PC-3 (cell line): ENCODE measurements around the gene TTLL9. TPM values are rescaled to one million over a fixed set of nuclear protein-coding genes. Genes with fewer than 3 reads are reported as not detected.

ENCODE experiments used
- ATAC-seq: fragments of 200-7000 bp; cut with Tn5 transposase; 2 replicates; pipeline ENCODE4 v1.9.1; 2020; ENCODE audit warnings: mild to moderate bottlenecking, moderate library complexity
- BruUV-seq: library from RNA; stranded (reverse); fragments of 400-500 nt; replicated peaks from 2 replicates; lab custom pipeline; 2021; lab: Mats Ljungman, UMichigan
- CTCF ChIA-PET: fragments of 300-600 bp; sonication (Branson Sonifier 250); formaldehyde crosslinking; loops from one replicate; lab custom pipeline; 2022; ENCODE audit warnings: antibody characterized with exemption; lab: Charles Lee
- POLR2A ChIA-PET: fragments of 300-600 bp; sonication (Branson Sonifier 250); formaldehyde crosslinking; loops from one replicate; lab custom pipeline; 2022; ENCODE audit warnings: antibody characterized with exemption; ENCODE audit not compliant: unreplicated experiment; lab: Charles Lee
- DNase-seq: peaks from one replicate; pipeline ENCODE4 v3.0.0-alpha.2; 2015
- H2AFZ ChIP-seq: fragments of 300-600 bp; sonication (generic); 2 replicates; pipeline ENCODE4 v1.6.0; 2016; ENCODE audit warnings: antibody characterized with exemption, low read length
- H3F3A ChIP-seq: fragments of 300-600 bp; sonication (generic); one replicate; pipeline ENCODE4 v1.6.0; 2017; ENCODE audit warnings: antibody characterized with exemption, low read length, control low read depth, mild to moderate bottlenecking; ENCODE audit not compliant: unreplicated experiment
- H3K27ac ChIP-seq: fragments of 300-600 bp; sonication (generic); 2 replicates; pipeline ENCODE4 v1.5.1; 2016; ENCODE audit warnings: mild to moderate bottlenecking, low read length
- H3K27me3 ChIP-seq: fragments of 300-600 bp; sonication (generic); 2 replicates; pipeline ENCODE4 v1.6.1; 2016; ENCODE audit warnings: low read length, mixed read lengths
- H3K36me3 ChIP-seq: fragments of 300-600 bp; sonication (generic); 2 replicates; pipeline ENCODE4 v1.6.1; 2016; ENCODE audit warnings: low read depth, mixed run types, low read length, mixed read lengths
- H3K4me1 ChIP-seq: fragments of 300-600 bp; sonication (generic); 2 replicates; pipeline ENCODE4 v1.5.1; 2016; ENCODE audit warnings: low read length; ENCODE audit not compliant: insufficient read depth
- H3K4me2 ChIP-seq: fragments of 300-600 bp; sonication (generic); 2 replicates; pipeline ENCODE4 v1.6.0; 2016; ENCODE audit warnings: low read length
- H3K4me3 ChIP-seq: fragments of 300-600 bp; sonication (generic); 2 replicates; pipeline ENCODE4 v1.5.1; 2016; ENCODE audit warnings: mild to moderate bottlenecking, low read length, mixed read lengths
- H3K79me2 ChIP-seq: fragments of 300-600 bp; sonication (generic); 2 replicates; pipeline ENCODE4 v1.6.1; 2017; ENCODE audit warnings: low read length, mixed read lengths
- H3K9ac ChIP-seq: fragments of 300-600 bp; sonication (generic); 2 replicates; pipeline ENCODE4 v1.6.0; 2016; ENCODE audit warnings: mild to moderate bottlenecking, low read length
- H3K9me2 ChIP-seq: fragments of 300-600 bp; sonication (generic); replicated peaks from 2 replicates; pipeline ENCODE4 v1.6.1; 2016; ENCODE audit warnings: mixed run types, low read length, mixed read lengths
- H3K9me3 ChIP-seq: fragments of 300-600 bp; sonication (generic); 2 replicates; pipeline ENCODE4 v1.6.1; 2016; ENCODE audit warnings: low read length, mixed read lengths
- H4K20me1 ChIP-seq: fragments of 300-600 bp; sonication (generic); 2 replicates; pipeline ENCODE4 v1.6.1; 2016; ENCODE audit warnings: low read length, mixed read lengths
- CTCF ChIP-seq: fragments of 300-600 bp; sonication (generic); conservative IDR thresholded peaks from 2 replicates; pipeline ENCODE4 v1.5.1; 2017; ENCODE audit warnings: antibody characterized with exemption, low read depth, mild to moderate bottlenecking, low read length
- EZH2 ChIP-seq: fragments of 300-600 bp; sonication (generic); IDR thresholded peaks from one replicate; pipeline ENCODE4 v1.6.1; 2017; ENCODE audit warnings: antibody characterized with exemption, mild to moderate bottlenecking, low read length; ENCODE audit not compliant: unreplicated experiment
- EZH2phosphoT487 ChIP-seq: fragments of 300-600 bp; sonication (generic); IDR thresholded peaks from 2 replicates; pipeline ENCODE4 v1.6.1; 2018; ENCODE audit warnings: mild to moderate bottlenecking, antibody characterized with exemption, low read length, borderline replicate concordance
- intact Hi-C: fragments of 100-400 bp; cut with micrococcal nuclease; formaldehyde crosslinking; loops from 2 replicates; pipeline ENCODE4 v1.9.0; 2023
- total RNA-seq: library from RNA; depleted of rRNA; stranded (reverse); fragments of >200 nt; gene quantifications from 2 replicates; pipeline ENCODE4 v1.2.3, GENCODE V29; 2014

TTLL9 gene
- total RNA-seq, 1 experiment from 2014 or later, result not detected

GRCh38 chr20:31875671-31876070 lies 5.2 kb downstream of the TTLL9 start:
- peaks cover 6% of the 10 kb centered on the region; the same call in 1 of the 2 replicates for H3K9me3 ChIP-seq
- 0 out of 2 replicates have a peak, but pooled peaks cover 9% of the 10 kb centered on the region for H3K4me1 ChIP-seq
- H2AFZ ChIP-seq, result no peak overlapping the region
- no peaks in the 10 kb centered on the region for H3F3A ChIP-seq
- H3K27me3 ChIP-seq, result peaks cover 27% of the 10 kb centered on the region
- TF ChIP-seq EZH2, result no peak
- TF ChIP-seq EZH2phosphoT487, result no peak
- no peak for TF ChIP-seq CTCF
- no peaks in the 10 kb centered on the region for H3K79me2 ChIP-seq
- DNase-seq (no peak), ATAC-seq (no peak)
- no peaks in the 10 kb centered on the region for H3K36me3 ChIP-seq
- no peak overlapping the region for H3K9ac ChIP-seq
- CTCF ChIA-PET, result no interaction called here
- no peak overlapping the region for H3K4me3 ChIP-seq
- H3K27ac ChIP-seq, result no peak overlapping the region
- H4K20me1 ChIP-seq, result no peaks in the 10 kb centered on the region
- H3K9me2 ChIP-seq, result no peaks in the 10 kb centered on the region
- no TSS peak for BruUV-seq
- POLR2A ChIA-PET, result no interaction called here
- intact Hi-C loops, result no loop called here
- no peak overlapping the region for H3K4me2 ChIP-seq

GRCh38 chr20:31877684-31878083 lies 7.2 kb downstream of the TTLL9 start:
- no peak overlapping the region for H3K4me3 ChIP-seq
- no peaks in the 10 kb centered on the region for H3F3A ChIP-seq
- H3K27me3 ChIP-seq, result peaks cover 8% of the 10 kb centered on the region
- no peak overlapping the region for H3K9ac ChIP-seq
- no peak overlapping the region for H2AFZ ChIP-seq
- no peak overlapping the region for H3K4me2 ChIP-seq
- H4K20me1 ChIP-seq, result no peaks in the 10 kb centered on the region
- DNase-seq, result no peak
- ATAC-seq, result no peak
- ChIA-PET CTCF (no interaction called here), POLR2A (no interaction called here)
- TF ChIP-seq CTCF, result no peak
- no peak for TF ChIP-seq EZH2
- no peak for TF ChIP-seq EZH2phosphoT487
- no peaks in the 10 kb centered on the region for H3K36me3 ChIP-seq
- H3K4me1 ChIP-seq, result 0 out of 2 replicates have a peak, but pooled peaks cover 9% of the 10 kb centered on the region
- no peak overlapping the region for H3K27ac ChIP-seq
- no TSS peak for BruUV-seq
- no peaks in the 10 kb centered on the region for H3K9me2 ChIP-seq
- no peaks in the 10 kb centered on the region for H3K79me2 ChIP-seq
- intact Hi-C loops, result loop anchor here (2.0 kb wide), 1 partner anchor 75 kb away; the partner anchor contains the start of gene PDRG1
- peaks cover 6% of the 10 kb centered on the region; the same call in 1 of the 2 replicates for H3K9me3 ChIP-seq
